NCI-H345 (cell line): ENCODE data around the gene SNX1.
"Not testable (repeated sequence)": the region's sequence is repeated elsewhere in the genome, so short reads cannot be mapped to it uniquely, and the experiment has no call there.

Experiments used
- DNase-seq: peaks from one replicate; lab custom pipeline; 2025; lab: John Stamatoyannopoulos, UW

Gene SNX1

DNA sequence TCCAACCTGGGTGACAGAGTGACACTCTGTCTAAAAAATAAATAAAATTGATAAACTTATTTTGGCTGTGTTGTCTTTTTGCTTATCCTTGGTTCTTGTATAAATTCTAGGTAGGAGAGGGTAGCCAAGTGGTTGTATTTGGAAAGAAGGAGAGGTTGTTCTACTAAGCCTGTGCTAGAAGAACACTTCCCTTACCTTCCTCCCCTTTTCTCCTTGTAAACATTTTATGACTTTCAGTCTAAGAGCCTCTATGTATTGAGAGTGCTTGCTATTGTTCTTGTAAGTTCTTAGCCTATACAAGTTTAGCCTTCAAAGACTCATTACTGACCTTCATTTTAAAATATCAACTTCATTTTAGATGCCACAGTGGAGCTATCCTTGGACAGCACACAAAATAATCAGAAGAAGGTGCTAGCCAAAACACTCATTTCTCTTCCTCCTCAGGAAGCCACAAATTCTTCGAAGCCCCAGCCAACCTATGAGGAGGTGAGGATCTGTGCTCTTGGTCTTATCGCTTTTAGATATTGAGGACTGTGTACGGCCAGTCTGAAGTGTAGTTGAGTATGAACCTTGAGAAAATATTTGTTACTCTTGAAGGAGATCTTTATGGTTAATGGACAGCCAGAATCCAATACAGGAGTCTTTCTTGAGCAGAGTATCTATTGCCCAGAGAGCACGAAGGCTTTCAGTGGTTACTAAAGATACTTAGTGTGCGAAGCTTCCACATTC is 22.1 kb downstream of the SNX1 start:
- DNase-seq, result no peak

DNA sequence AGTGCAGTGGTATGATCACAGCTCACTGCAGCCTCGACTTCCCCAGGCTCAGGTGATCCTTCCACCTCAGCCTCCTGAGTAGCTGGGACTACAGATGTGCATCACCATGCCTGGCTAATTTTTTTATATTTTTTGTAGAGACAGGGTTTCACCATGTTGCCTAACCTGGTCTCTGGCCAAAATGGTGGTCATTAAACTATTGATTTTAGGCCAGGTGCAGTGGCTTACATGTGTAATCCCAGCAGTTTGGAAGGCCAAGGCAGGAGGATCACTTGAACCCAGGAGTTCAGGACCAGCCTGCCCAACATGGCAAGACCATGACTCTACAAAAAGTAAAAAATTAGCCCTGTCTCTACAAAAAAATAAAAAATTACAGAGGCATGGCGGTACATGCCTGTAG is 24.5 kb downstream of the SNX1 start:
- DNase-seq, result not testable (repeated sequence)

DNA sequence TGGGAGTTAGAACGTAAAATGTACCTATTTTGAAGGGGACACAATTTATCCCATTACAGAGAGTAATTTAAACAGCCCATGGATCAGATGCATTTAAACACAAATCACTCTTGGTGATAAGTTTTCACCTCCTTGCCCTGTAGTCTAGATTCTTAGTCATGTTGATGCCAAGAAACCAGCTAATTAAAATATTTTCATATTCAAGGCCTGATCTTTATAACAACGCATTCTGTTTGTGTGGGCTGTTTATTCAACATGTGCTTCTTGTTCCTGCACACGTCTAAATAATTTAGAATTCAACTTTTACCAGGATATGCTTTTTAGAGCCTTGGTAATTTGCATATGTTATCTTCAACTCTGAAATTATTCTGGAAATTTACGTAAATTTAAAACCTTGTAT is 25.8 kb downstream of the SNX1 start:
- no peak for DNase-seq

DNA sequence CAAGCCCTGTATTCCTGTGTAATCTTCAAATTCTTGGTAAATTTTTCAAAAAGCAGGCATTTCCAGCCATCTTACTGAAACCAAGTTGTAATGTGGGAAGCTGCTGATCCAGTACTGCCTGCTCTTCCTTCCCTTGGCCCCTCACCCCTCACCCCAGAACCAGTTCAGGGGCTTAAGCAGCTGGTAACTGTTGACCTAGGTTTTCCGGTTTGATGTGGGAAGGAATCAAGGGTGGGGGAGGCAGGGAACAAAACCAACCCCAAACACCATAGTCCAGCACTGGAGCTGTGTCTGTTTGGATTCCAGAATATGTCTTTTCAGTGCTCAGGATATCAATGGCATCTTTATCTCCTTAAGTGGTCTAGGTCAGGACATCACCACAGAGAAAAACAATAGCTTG is 26.7 kb downstream of the SNX1 start:
- DNase-seq, result no peak

DNA sequence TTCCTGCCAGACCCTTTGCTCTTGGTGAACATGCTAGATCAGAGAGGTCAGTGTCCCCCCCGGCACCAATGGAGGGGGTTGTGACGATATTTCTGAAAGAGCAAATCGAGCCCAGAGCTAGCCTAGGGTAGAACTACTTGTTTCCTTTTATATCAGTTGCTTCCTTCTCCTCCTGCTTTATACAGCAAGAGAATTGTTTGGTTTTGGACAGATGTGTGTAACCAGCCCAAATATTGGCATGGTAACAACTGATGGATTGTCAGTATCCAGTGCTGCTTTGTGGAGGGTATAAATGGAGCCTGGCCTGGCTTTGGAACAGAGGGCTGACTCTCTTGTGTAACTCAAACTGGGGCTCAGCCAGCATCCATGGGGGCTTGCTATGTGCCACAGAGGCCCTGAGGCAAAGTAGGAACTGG is 27.2 kb downstream of the SNX1 start:
- DNase-seq, result no peak

DNA sequence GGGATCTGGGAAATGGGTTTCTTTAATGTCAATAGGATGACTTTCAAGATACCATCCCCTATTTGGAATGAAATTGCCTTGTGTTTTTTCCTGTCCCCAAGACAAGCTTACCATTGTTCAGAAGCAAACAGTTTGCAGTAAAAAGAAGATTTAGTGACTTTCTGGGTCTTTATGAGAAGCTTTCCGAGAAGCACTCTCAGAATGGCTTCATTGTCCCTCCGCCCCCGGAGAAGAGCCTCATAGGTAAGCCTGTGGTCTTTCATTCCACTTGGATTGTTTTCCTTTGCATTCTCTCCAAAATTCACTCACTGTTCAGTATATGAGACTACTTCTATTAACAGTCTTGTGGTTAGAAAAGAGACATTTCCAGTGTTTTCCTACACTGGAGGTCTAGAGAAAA is 30.2 kb downstream of the SNX1 start:
- no peak for DNase-seq

DNA sequence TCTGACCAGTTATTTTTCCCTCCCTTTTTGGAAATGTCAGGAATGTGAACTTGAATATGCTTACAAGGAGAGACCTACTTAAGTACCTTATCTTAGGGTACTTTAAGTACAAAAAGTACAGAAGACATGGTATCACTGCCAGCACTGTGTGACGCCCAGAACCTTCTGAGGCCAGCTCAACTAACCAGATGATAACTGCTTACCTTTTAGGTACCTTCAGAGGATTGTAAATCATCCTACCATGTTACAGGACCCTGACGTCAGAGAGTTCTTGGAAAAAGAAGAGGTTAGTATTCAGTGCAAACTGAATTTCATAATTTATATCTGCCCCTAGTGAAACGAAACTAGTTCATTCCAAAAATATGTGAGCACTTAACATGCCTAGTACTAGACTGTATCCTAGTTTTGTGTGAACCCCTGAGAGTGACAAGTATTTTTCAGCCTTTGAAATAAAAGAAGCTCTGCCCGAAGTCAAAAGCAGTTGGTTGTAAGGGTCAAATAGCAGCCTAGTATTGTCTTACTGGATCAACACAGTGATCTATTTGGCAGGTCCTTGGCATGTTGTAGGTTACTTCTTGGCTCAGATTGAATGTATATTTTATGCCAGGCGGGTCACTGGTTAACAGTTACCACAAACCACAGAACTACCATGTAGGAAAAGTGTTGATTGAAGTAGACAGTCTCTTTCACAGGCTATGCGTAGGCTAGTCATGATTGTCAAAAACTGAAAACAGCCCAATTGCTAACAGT is 31.9 kb downstream of the SNX1 start:
- DNase-seq, result no peak

DNA sequence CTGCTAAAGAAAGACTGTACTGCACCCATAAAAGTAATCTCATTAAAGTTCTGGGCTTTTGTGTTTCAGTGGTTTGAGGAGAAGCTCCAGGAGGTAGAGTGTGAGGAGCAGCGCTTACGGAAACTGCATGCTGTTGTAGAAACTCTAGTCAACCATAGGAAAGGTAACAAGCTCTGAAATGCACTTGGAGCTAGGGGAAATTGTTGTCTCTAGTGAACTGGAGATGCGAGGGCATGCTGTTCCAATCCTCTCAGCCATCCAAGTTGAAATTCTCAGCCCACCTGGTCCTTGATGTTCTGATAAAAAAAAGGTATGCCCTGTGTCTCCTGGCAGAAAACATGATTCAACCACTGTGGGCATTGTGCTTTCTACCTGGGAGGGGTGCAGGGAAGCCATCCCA is 34.4 kb downstream of the SNX1 start:
- DNase-seq, result no peak

DNA sequence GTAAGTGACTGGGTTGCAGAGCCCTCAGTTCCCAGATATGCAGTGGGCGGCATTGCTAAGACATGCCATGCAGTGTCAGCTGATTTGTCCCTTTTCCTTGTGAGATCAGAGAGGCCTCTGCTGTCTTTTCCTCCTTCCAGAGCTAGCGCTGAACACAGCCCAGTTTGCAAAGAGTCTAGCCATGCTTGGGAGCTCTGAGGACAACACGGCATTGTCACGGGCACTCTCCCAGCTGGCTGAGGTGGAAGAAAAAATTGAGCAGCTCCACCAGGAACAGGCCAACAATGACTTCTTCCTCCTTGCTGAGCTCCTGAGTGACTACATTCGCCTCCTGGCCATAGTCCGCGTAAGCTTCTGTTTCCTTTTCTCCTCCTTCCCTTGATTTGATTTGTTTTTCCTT is 35.8 kb downstream of the SNX1 start:
- DNase-seq, result no peak

DNA sequence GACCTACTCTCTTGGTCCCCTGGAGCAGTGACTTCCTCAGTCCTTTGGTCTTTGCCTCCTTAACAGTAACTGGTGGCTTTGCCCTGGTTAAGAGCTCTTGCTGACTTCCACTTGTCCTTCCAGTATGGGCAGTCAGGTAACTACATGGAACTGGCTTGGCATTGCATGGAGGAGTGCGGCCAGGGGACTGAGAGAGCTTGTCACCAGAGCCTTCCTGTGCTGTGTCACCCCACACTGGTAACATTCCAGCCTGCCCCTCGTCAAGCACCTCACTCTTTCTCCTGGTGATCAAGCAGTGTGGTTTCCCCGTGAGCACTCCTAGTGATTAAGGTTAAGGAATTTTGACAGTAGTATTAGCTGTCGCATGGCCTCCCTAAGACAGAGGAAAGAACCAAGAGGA is 36.4 kb downstream of the SNX1 start:
- no peak for DNase-seq

DNA sequence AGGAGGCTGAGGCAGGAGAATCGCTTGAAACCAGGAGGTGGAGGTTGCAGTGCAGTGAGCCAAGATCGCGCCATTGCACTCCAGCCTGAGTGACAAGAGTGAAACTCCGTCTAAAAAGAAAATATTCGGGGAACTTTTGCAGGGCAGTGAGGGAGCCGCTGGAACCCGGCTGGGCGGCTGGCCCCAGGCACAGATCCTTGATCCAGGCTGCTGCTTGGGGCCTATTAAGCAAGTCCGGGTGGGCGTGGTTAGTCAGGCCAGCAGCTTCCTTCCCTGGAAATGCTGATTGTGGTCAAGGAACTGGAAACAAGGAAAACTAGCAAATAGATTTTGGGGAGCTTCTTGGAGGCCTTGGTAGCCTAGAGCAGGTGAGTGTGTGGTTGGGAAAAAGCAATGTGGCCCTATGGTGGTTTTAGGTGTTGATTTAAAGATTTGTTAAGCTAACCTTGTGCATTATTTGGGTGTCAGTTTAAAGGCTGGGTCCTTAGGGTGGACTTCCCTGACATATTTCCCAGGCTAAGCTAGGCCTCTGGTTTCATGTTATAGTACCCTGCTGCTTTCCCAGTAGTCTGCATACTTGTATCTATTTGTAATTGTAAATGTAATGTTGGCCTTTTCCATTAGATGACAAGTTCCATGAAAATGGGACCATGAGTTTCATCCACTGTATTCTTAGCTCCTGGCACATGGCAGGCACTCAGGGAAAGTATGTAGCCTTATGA is 38.0 kb downstream of the SNX1 start:
- no peak for DNase-seq

DNA sequence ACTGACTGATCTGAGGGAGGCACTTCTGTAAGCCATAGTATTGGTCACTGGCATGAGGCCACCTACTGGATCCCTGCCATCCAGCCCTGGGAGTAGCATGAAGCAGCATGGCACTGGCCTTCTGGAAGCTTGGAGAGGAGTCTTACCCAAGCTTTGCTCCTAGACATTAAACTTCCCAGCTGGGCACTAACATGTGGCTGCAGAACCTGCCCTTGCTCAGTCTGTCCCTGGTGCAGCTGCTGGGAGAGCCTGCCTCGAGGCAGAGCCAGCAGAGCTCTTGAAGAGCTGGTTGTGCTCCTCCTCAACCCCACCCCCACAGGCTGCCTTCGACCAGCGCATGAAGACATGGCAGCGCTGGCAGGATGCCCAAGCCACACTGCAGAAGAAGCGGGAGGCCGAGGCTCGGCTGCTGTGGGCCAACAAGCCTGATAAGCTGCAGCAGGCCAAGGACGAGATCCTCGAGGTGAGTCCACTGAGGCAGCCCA is 38.6 kb downstream of the SNX1 start:
- DNase-seq, result no peak

DNA sequence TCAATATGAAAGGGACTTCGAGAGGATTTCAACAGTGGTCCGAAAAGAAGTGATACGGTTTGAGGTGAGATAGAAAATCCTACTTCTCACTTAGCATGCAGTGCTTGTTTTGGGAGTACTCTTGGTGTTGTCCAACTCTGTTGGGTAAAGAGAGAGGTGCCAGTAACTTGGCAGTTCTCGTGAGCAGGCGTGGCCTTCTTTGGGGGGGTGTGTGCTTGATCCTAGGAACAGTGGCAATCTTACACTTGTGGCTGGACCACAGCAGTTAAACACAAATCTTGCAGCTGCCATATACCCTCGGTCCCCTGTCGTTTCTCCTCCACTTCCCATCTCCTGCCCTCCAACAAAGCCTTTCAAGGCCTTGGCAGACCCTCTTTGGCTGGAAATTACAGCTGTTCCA is 40.6 kb downstream of the SNX1 start:
- no peak for DNase-seq

DNA sequence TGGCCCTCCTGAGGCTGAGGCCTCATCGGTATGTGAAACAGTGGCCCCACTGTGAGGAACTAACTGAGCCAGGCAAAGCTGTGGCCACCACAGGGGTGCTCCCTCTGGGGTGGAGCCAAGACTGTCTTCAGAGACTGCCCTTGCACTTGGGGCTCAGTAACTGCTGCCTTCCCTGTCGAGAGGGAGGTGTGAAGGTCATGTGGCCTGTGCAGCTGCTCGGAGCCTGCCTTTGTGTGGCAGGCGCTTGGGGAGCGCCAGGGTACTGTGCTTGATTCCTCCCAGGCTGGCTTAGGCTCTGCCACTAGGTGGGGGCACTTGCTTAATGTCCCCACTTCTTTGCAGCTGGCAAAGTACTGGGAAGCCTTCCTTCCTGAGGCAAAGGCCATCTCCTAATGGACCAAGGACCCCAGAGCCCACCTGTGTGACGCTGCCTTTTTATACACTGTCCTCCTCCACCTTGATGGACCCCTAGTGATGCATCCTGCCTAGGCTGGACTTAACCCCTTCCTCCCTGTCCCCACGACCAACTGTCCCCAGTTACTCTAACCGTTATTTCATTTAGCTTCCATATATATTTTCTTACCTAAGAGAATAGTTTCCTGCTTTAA is 41.5 kb downstream of the SNX1 start:
- no peak for DNase-seq

DNA sequence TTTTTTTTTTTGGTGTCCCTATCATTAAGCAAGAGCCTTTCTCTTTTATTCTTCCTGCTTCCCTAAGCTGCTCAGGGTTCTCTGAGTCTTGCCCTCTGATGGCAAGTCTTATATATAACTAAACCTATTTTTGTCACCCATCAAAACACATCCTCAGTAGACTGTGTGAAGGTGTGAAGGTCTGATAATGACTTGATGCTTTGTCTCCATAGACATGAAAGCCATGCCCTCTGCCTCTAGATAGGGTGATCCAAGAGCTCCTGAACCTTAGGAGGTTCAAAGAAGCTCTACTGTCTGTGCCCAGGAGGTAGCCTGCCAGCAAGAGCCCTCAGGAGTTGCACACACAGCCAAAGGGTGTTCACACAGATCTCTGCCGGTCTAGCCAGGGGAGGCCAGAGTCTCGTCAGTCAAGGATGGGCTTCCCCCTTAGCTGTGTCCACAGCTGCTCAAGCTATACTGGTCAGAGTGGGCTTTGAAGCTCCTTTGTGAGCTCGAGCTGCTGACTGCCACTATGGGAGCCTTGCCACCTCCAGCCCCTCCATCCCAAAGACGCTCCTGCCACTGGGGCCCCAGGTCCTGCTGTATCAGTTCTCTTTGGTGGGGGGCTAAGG is 42.7 kb downstream of the SNX1 start:
- DNase-seq, result no peak

DNA sequence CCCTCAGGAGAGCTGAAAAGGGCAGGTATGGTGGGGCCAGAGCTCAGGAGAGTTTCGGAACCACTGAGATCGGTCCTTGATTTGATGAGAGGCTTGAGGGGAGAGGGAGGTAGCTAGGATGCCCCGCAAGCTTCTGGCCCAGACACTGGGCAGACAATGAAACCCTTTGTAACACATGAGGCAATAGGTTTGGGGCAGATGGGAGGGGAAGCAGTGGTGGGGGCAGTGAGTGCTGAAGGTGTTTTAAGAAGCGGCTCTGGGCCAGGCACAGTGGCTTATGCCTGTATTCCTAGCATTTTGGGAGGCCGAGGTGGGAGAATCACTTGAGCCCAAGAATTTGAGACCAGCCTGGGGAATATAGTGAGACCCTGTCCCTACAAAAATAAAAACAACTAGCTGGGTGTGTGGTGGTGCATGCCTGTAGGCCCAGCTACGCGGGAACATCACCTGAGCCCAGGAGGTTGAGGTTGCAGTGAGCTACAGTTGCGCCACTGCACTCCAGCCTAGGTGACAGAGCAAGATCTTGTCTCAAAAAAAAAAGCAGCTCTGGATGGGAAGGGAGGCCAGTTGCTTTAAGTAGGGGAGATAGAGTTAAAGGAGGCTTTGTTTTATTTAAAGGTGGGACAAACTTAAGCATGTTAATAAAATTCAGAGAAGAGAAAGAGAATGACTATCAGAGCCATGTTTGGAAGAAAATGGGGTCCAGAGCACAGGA is 46.2 kb downstream of the SNX1 start:
- DNase-seq, result no peak

DNA sequence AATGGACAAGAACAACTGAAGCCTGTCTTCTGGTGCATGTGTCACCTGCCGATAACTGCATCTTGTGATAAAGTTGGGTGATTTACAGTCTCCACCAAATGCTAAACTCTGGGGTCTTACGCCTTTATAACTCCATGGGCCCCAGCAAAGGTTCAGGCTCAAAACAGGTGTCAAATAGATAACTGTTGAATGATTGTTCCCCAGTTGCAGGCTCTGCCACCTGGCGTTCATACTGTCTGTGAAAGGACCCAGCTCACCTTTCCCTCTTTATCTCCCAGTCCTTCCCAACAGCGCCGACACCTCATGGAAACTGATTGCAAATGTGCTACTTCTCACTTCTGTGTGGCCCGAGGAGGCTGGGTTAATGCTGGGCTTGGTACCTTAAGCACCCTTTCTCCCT is 47.5 kb downstream of the SNX1 start:
- no peak for DNase-seq

DNA sequence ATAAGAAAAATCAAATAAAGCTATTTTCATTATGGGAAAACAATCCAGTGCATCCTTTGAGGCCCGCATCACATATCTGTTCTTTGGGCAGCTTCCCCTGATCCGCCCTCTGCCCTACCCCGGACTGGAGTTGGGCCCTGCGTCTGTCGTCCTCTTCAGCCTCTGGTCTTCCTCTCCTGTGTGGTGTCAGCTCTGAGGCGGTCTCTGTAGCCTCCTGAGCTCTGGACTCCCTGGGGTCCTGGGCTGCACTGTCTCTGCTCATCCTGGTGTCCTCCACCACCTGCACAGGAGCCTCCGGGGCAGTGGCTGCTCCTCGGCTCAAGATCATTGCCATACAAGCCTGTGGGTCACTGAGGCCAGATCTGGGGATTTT is 48.4 kb downstream of the SNX1 start:
- DNase-seq, result no peak

DNA sequence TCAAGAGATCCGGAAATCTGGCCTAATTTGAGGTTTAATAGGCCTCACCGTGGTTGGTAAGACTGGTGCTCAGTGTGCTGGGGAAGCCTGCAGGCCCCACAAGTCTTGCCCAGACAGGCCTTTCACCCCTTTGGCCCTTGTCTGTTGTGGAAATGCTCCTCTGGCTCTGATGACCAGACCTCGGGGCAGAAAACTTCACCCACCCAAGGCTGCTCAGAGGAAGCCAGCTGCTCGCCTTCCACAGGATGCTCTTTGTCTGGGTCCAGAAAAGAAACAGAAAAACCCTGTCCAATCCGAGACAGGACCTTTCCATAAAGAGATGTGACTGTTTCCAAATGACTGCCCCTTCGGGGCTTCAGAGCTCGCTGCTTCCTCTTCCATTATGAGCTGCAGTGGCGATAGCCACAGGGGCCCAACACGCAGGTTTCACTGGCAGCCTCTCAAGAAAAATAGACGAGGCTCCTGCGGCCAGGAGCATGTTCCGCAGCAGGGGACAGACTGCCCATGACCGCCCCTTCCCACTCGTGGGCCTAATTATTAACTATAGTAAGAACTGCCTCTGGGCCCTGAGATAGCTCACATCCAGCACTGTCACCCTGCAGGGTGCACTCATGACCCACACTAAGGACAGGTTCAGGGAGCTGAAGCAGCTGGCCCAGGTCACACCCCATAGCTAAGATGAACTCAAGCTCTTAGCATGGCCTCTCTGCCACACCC is 48.9 kb downstream of the SNX1 start:
- no peak for DNase-seq

DNA sequence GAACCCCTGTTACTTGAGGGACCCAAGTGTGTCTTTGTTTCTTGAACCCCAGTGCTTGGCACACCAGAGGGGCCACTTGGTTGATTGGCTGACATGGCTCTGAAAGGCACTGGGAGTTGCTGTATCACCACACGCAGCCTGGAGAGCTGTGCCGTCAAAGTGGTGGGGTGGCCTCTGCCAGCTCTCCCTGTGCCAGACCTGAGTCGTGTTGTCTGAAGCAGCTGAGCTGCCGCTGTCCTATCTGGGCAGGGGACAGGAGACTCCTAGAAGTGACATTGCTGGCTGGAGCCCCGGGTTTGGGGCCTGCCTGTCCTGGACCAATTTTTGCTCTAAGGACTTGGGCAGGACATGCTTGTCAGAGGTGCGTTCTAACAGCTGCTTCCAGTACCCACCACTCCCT is 50.3 kb downstream of the SNX1 start:
- no peak for DNase-seq

DNA sequence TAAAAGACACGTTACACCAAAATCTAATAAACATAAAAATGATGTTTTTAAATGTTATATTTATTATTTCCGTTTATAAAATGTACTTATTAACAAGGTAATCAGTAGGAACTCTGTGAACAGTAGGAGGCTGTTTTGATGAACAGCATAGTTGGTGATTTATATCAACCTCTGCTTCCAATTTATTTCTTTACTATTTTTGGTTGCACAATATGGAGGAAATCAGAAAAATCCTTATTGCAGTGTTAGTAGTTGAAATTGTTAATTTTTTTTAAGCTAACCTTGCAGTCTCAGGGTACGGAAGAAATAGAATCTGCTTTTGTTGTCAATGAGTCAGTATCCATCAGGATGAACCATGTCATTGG is 50.7 kb downstream of the SNX1 start:
- no peak for DNase-seq
